Caco-2 (cell line): Measurements from ENCODE around the gene PEDS1. TPM values are rescaled to one million over a fixed set of nuclear protein-coding genes. Genes with fewer than 3 reads are reported as not detected.
A peak's percentile ranks its signal among the peaks of the same experiment; 100 is the strongest.

ENCODE experiments used
- BruUV-seq: library from RNA; stranded (reverse); fragments of 400-500 nt; replicated peaks from 2 replicates; lab custom pipeline; 2021; lab: Mats Ljungman, UMichigan
- CTCF ChIA-PET: fragments of 300-600 bp; sonication (Branson Sonifier 250); formaldehyde crosslinking; loops from one replicate; lab custom pipeline; 2022; ENCODE audit warnings: antibody characterized with exemption; lab: Charles Lee
- POLR2A ChIA-PET: fragments of 300-600 bp; sonication (Branson Sonifier 250); formaldehyde crosslinking; loops from one replicate; lab custom pipeline; 2022; ENCODE audit warnings: antibody characterized with exemption; lab: Charles Lee
- DNase-seq, 2 experiments: peaks; one replicate each; pipeline versions ENCODE4 v3.0.0 to v3.0.0-alpha.2; 2020 to 2022
- H3K27me3 ChIP-seq: replicated peaks from 2 replicates; pipeline ENCODE4 v1.6.0; 2011; ENCODE audit warnings: low read length; ENCODE audit not compliant: control insufficient read depth, insufficient read depth
- H3K36me3 ChIP-seq: 2 replicates; pipeline ENCODE4 v1.5.1; 2011; ENCODE audit warnings: low read length; ENCODE audit not compliant: control insufficient read depth, insufficient read depth
- H3K4me1 ChIP-seq: fragments of 250-450 bp; sonication (Bioruptor Pico); 2 replicates; pipeline ENCODE4 v1.5.1; 2020; ENCODE audit warnings: mild to moderate bottlenecking
- H3K4me3 ChIP-seq: 2 replicates; pipeline ENCODE4 v1.5.1; 2011; ENCODE audit warnings: low read depth, mild to moderate bottlenecking, control low read depth, low read length
- H3K9me3 ChIP-seq: fragments of 250-450 bp; sonication (Bioruptor Pico); 2 replicates; pipeline ENCODE4 v1.5.1; 2020; ENCODE audit warnings: mild to moderate bottlenecking, moderate library complexity
- H3K27ac Mint-ChIP-seq: one replicate; pipeline ENCODE4 v1.8.0; 2022; ENCODE audit warnings: mixed read lengths; ENCODE audit not compliant: unreplicated experiment
- H3K27me3 Mint-ChIP-seq: one replicate; pipeline ENCODE4 v1.8.0; 2022; ENCODE audit warnings: mixed read lengths; ENCODE audit not compliant: insufficient read depth, unreplicated experiment
- H3K36me3 Mint-ChIP-seq: one replicate; pipeline ENCODE4 v1.8.0; 2022; ENCODE audit warnings: mild to moderate bottlenecking, mixed read lengths; ENCODE audit not compliant: insufficient read depth, unreplicated experiment
- H3K4me1 Mint-ChIP-seq: one replicate; pipeline ENCODE4 v1.8.0; 2022; ENCODE audit warnings: low read depth, mixed read lengths; ENCODE audit not compliant: unreplicated experiment
- H3K4me3 Mint-ChIP-seq: one replicate; pipeline ENCODE4 v1.8.0; 2022; ENCODE audit warnings: mild to moderate bottlenecking, moderate library complexity, mixed read lengths; ENCODE audit not compliant: unreplicated experiment
- H3K9me3 Mint-ChIP-seq: one replicate; pipeline ENCODE4 v1.8.0; 2022; ENCODE audit warnings: mixed read lengths; ENCODE audit not compliant: unreplicated experiment
- intact Hi-C: fragments of 100-400 bp; cut with micrococcal nuclease; formaldehyde crosslinking; loops from one replicate; pipeline ENCODE4 v1.10.0; 2022; ENCODE audit not compliant: unreplicated experiment
- total RNA-seq: library from RNA; stranded (reverse); gene quantifications from 2 replicates; pipeline ENCODE4 v1.2.3, GENCODE V29; 2022
- TF ChIP-seq, protein P1 (sequence below), 2 experiments: fragments of 200-600 bp in 1 of 2; IDR thresholded peaks; 1 replicate in 1 of 2; 2 replicates in 1 of 2; pipeline versions ENCODE4 v1.5.1 to v1.8.0; 2011 to 2022; ENCODE audit warnings: antibody characterized with exemption in 1 of 2, control low read depth in 1 of 2, inconsistent platforms in 1 of 2, low read depth in 1 of 2, low read length in 1 of 2, mild to moderate bottlenecking in 1 of 2, moderate library complexity in 1 of 2; ENCODE audit not compliant: insufficient read depth in 1 of 2, severe bottlenecking in 1 of 2, unreplicated experiment in 1 of 2

PEDS1 gene
- total RNA-seq, 1 experiment from 2014 or later = 78.3 TPM

DNA sequence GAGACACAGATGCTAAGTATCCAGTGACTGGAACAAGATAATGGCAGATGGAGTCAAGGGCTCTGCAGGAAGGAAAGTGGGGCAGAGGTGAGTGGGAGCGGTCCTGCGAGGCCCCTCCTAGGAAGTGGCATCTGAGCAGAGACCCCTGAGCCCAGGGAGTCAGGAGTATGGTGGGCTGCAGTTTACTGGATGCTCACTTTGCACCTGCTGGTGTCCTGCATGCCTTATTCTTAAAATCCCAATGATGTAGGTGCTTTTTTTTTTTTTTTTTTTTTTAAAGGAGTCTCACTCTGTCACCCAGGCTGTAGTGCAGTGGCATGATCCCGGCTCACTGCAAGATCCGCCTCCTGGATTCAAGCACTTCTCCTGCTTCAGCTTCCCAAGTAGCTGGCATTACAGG is 42.7 kb upstream of the PEDS1 start:
- Mint-ChIP-seq H3K27me3 (no peaks in the 10 kb centered on the region), H3K9me3 (no peaks in the 10 kb centered on the region), H3K36me3 (peaks cover 64% of the 10 kb centered on the region), H3K4me3 (no peak overlapping the region), H3K27ac (no peak overlapping the region), H3K4me1 (peaks cover 38% of the 10 kb centered on the region)
- Histone ChIP-seq H3K27me3 (no peaks in the 10 kb centered on the region), H3K4me3 (no peak overlapping the region), H3K9me3 (no peaks in the 10 kb centered on the region), H3K4me1 (peaks cover 18% of the 10 kb centered on the region), H3K36me3 (peaks cover 2% of the 10 kb centered on the region; the same call in 1 of the 2 replicates)
- TF ChIP-seq, protein P1, sequence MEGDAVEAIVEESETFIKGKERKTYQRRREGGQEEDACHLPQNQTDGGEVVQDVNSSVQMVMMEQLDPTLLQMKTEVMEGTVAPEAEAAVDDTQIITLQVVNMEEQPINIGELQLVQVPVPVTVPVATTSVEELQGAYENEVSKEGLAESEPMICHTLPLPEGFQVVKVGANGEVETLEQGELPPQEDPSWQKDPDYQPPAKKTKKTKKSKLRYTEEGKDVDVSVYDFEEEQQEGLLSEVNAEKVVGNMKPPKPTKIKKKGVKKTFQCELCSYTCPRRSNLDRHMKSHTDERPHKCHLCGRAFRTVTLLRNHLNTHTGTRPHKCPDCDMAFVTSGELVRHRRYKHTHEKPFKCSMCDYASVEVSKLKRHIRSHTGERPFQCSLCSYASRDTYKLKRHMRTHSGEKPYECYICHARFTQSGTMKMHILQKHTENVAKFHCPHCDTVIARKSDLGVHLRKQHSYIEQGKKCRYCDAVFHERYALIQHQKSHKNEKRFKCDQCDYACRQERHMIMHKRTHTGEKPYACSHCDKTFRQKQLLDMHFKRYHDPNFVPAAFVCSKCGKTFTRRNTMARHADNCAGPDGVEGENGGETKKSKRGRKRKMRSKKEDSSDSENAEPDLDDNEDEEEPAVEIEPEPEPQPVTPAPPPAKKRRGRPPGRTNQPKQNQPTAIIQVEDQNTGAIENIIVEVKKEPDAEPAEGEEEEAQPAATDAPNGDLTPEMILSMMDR (IDR thresholded peaks at IDR 0.05; ENCODE audit: insufficient read depth in 1 of 2, low read depth in 1 of 2, low read length in 1 of 2, severe bottlenecking in 1 of 2, unreplicated experiment in 1 of 2) = no peak
- CTCF ChIA-PET = no interaction called here
- BruUV-seq = no TSS peak
- POLR2A ChIA-PET = no interaction called here
- no peak for DNase-seq
- intact Hi-C loops = loop anchor here (10.0 kb wide), 1 partner anchor 569 kb away; no protein-coding TSS in a partner anchor

DNA sequence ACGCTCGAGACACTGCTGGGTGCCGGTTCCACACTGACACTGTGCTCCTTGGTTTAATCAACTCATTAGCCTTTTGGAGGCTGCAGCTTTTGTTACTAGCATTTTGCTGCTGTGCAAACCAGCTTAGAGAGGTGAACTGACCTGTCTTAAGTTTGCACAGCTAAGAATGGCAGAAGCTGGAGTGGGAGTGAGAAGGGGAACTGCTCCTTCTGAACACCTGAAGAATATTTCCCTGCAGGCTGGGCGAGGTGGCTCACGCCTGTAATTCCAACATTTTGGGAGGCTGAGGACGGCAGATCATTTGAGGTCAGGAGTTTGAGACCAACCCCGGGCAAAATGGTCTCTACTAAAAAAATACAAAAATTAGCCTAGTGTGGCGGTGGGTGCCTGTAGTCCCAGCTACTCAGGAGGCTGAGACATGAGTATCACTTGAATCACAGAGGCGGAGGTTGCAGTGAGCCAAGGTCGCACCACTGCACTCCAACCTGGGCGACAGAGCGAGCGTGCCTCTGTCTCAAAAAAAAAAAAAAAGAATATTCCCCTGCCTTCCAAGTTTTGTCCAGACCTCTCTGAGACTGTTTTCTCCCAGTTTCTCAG is 42.1 kb upstream of the PEDS1 start:
- H3K4me1 ChIP-seq = peaks cover 18% of the 10 kb centered on the region
- DNase-seq = no peak
- H3K36me3 Mint-ChIP-seq = peaks cover 71% of the 10 kb centered on the region
- H3K4me3 Mint-ChIP-seq = no peak overlapping the region
- H3K27me3 Mint-ChIP-seq = no peaks in the 10 kb centered on the region
- H3K27ac Mint-ChIP-seq = peak overlapping the region; percentile 99
- no peak overlapping the region for H3K4me3 ChIP-seq
- intact Hi-C loops = loop anchor here (10.0 kb wide), 1 partner anchor 569 kb away; no protein-coding TSS in a partner anchor
- H3K36me3 ChIP-seq = peaks cover 2% of the 10 kb centered on the region; the same call in 1 of the 2 replicates
- H3K9me3 ChIP-seq = no peaks in the 10 kb centered on the region
- H3K9me3 Mint-ChIP-seq = no peaks in the 10 kb centered on the region
- no TSS peak for BruUV-seq
- peaks cover 38% of the 10 kb centered on the region for H3K4me1 Mint-ChIP-seq
- TF ChIP-seq, protein P1 (IDR thresholded peaks at IDR 0.05; ENCODE audit: insufficient read depth in 1 of 2, low read depth in 1 of 2, low read length in 1 of 2, severe bottlenecking in 1 of 2, unreplicated experiment in 1 of 2) = no peak
- ChIA-PET POLR2A (interaction anchor here (0.5 kb wide), 1 partner anchor 342 kb away, joined by 4 read pairs; no protein-coding TSS in a partner anchor), CTCF (interaction anchor here (0.6 to 1.0 kb wide), 2 partner anchors 17 to 78 kb away, joined by 3 to 4 read pairs; no protein-coding TSS in a partner anchor)
- no peaks in the 10 kb centered on the region for H3K27me3 ChIP-seq

DNA sequence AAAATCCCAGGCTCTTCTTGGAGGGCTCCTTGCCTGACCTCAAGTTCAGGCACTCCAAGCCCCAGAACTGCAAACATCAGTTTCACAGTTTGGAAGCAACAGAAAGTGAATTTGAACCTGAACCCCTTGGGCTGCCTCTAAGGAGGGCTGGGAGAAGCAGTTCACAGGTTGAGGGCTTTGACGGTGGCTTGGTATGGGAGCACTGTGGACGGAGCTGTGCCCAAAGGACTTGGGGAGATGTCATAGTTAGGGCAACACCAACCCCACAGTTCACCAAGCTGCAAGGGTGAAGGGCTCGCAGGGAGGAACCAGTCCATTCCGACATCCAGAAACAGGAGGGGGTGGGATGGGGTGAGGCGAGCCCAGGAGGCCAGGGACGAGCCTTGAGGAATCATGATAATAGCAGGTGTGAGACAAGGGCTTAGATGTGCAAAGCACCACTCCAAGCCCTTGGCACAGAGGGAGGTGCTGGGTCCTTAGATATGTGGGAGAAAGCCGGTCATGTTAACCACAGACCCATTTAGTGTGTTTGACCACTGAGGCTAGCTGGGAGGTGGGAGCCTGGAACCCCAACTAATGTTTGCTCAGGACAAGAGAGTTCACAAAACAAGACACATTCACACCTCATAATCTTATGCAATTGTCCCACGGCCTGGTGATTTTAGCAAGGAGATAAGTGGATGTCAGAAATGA is 41.5 kb upstream of the PEDS1 start:
- Histone ChIP-seq H3K4me3 (no peak overlapping the region), H3K4me1 (peaks cover 21% of the 10 kb centered on the region), H3K36me3 (peaks cover 2% of the 10 kb centered on the region; the same call in 1 of the 2 replicates), H3K9me3 (no peaks in the 10 kb centered on the region), H3K27me3 (no peaks in the 10 kb centered on the region)
- CTCF ChIA-PET = interaction anchor here (1.0 kb wide), 1 partner anchor 16 kb away, joined by 4 read pairs; no protein-coding TSS in a partner anchor
- intact Hi-C loops = loop anchor here (5.0 to 10.0 kb wide), 2 partner anchors 192 to 570 kb away; no protein-coding TSS in a partner anchor
- no peaks in the 10 kb centered on the region for H3K27me3 Mint-ChIP-seq
- H3K36me3 Mint-ChIP-seq = peaks cover 76% of the 10 kb centered on the region
- no peaks in the 10 kb centered on the region for H3K9me3 Mint-ChIP-seq
- no peak for DNase-seq
- no TSS peak for BruUV-seq
- peak overlapping the region; percentile 94 for H3K4me3 Mint-ChIP-seq
- peak overlapping the region; percentile 99 for H3K27ac Mint-ChIP-seq
- H3K4me1 Mint-ChIP-seq = peaks cover 38% of the 10 kb centered on the region
- TF ChIP-seq, protein P1 (IDR thresholded peaks at IDR 0.05; ENCODE audit: insufficient read depth in 1 of 2, low read depth in 1 of 2, low read length in 1 of 2, severe bottlenecking in 1 of 2, unreplicated experiment in 1 of 2) = no peak
- POLR2A ChIA-PET = interaction anchor here (0.5 kb wide), 1 partner anchor 343 kb away, joined by 4 read pairs; no protein-coding TSS in a partner anchor
